Coronary artery (tissue), 2 donors: ENCODE measurements around the gene ALG1.

Source experiments
- DNase-seq: peaks from one replicate; pipeline ENCODE4 v3.0.0-alpha.2; 2017; ENCODE audit warnings: low spot score
- H3K27ac ChIP-seq, 2 donors: fragments of 200-600 bp; sonication (generic); one replicate each; pipeline ENCODE4 v1.5.1; 2016 to 2019
- H3K4me3 ChIP-seq: fragments of 200-600 bp; sonication (generic); 2 replicates; pipeline ENCODE4 v1.5.1; 2016; ENCODE audit warnings: mild to moderate bottlenecking, moderate library complexity
- CTCF ChIP-seq: fragments of 200-600 bp; sonication (generic); IDR thresholded peaks from one replicate; pipeline ENCODE4 v1.5.1; 2019; ENCODE audit warnings: antibody characterized with exemption

The ALG1 gene

GRCh38 chr16:5046914-5047313 is 24.7 kb upstream of the ALG1 start:
- H3K4me3 ChIP-seq: no peak overlapping the region
- TF ChIP-seq CTCF: no peak
- no peak for DNase-seq
- no peak overlapping the region for H3K27ac ChIP-seq

- no peak for DNase-seq
- no peak for TF ChIP-seq CTCF
- H3K4me3 ChIP-seq: no peak overlapping the region
- H3K27ac ChIP-seq: no peak overlapping the region
Observed at GRCh38 chr16:5054876-5055865, 16.5 kb upstream of the ALG1 start.

GRCh38 chr16:5056352-5056751 is 15.3 kb upstream of the ALG1 start:
- H3K4me3 ChIP-seq: no peak overlapping the region
- no peak for TF ChIP-seq CTCF
- DNase-seq: no peak
- no peak overlapping the region for H3K27ac ChIP-seq

GRCh38 chr16:5058476-5058875 is 13.2 kb upstream of the ALG1 start:
- DNase-seq: no peak
- Histone ChIP-seq H3K4me3 (no peak overlapping the region), H3K27ac (no peak overlapping the region)
- no peak for TF ChIP-seq CTCF

GRCh38 chr16:5059386-5060072 is 12.1 kb upstream of the ALG1 start:
- TF ChIP-seq CTCF: no peak
- no peak overlapping the region for H3K27ac ChIP-seq
- no peak overlapping the region for H3K4me3 ChIP-seq
- no peak for DNase-seq

GRCh38 chr16:5060073-5060641 is 11.5 kb upstream of the ALG1 start:
- no peak overlapping the region for H3K27ac ChIP-seq
- no peak for TF ChIP-seq CTCF
- no peak overlapping the region for H3K4me3 ChIP-seq
- DNase-seq: no peak
